IgD-negative memory B cell (primary cell): ENCODE data around the gene OR52E6. TPM values are rescaled to one million over a fixed set of nuclear protein-coding genes. Genes with fewer than 3 reads are reported as not detected.

ENCODE experiments used
- H3K27ac Mint-ChIP-seq, 3 donors: one replicate each; pipeline ENCODE4 v1.8.0; 2020 to 2022; ENCODE audit warnings: mild to moderate bottlenecking in 3 of 3, mixed read lengths in 3 of 3, moderate library complexity in 1 of 3
- H3K27me3 Mint-ChIP-seq: one replicate; pipeline ENCODE4 v1.8.0; 2021; ENCODE audit warnings: mixed read lengths
- H3K36me3 Mint-ChIP-seq: one replicate; pipeline ENCODE4 v1.8.0; 2020; ENCODE audit warnings: mild to moderate bottlenecking, mixed read lengths
- H3K4me1 Mint-ChIP-seq, 3 donors: one replicate each; pipeline ENCODE4 v1.8.0; 2020 to 2022; ENCODE audit warnings: mixed read lengths in 3 of 3, mild to moderate bottlenecking in 1 of 3
- H3K4me3 Mint-ChIP-seq, 4 donors: one replicate each; pipeline ENCODE4 v1.8.0; 2020 to 2022; ENCODE audit warnings: mild to moderate bottlenecking in 4 of 4, mixed read lengths in 4 of 4, moderate library complexity in 3 of 4
- H3K9me3 Mint-ChIP-seq, 3 donors: one replicate each; pipeline ENCODE4 v1.8.0; 2020 to 2021; ENCODE audit warnings: mixed read lengths in 3 of 3, mild to moderate bottlenecking in 1 of 3
- polyA plus RNA-seq: library from polyadenylated mRNA; unstranded; fragments of 300-500 nt; fragmentation: Illumina TruSeq; gene quantifications from one replicate; pipeline ENCODE4 v1.2.3, GENCODE V29; 2021

OR52E6 gene
- polyA plus RNA-seq, 1 donor from 2014 or later: not detected

GRCh38 chr11:5818245-5818886, 23.3 kb downstream of the OR52E6 start:
- Mint-ChIP-seq H3K27me3 (no peaks in the 10 kb centered on the region), H3K9me3 (no peaks in the 10 kb centered on the region), H3K36me3 (no peaks in the 10 kb centered on the region), H3K27ac (peak overlapping the region in 1 of 3 donors; percentile 65), H3K4me1 (peaks cover 9 to 13% (median 10%) of the 10 kb centered on the region in 3 donors), H3K4me3 (peak overlapping the region in 3 of 4 donors; percentile 27 to 89 (median 80))

DNA sequence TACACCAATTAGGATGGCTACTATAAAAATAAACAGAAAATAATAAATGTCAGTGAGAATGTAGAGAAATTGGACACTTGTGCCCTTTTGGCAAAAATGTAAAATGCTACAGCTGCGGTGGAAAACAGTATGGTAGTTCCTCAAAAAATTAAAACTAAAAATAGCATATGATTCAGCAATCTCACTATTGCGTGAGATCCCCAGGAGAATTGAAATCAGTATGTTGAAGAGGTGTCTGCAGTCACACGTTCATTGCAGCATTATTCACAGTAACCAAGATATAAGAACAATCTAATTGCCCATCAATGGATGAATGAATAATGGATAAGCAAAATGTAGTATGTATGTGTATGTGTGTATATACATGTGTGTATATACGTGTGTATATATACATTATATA, 26.2 kb downstream of the OR52E6 start:
- Mint-ChIP-seq H3K4me1 (peaks cover 9 to 13% (median 10%) of the 10 kb centered on the region in 3 donors), H3K36me3 (no peaks in the 10 kb centered on the region), H3K9me3 (no peaks in the 10 kb centered on the region), H3K27ac (no peak overlapping the region), H3K27me3 (no peaks in the 10 kb centered on the region), H3K4me3 (no peak overlapping the region)

- H3K27ac Mint-ChIP-seq: no peak overlapping the region
These were observed 31.5 kb downstream of the OR52E6 start for GRCh38 chr11:5809905-5810795.

GRCh38 chr11:5809122-5809519, 32.6 kb downstream of the OR52E6 start:
- peaks cover 1 to 5% (median 2%) of the 10 kb centered on the region in 3 donors for H3K9me3 Mint-ChIP-seq
- H3K36me3 Mint-ChIP-seq: no peaks in the 10 kb centered on the region
- peaks cover 0 to 9% (median 6%) of the 10 kb centered on the region in 3 donors for H3K4me1 Mint-ChIP-seq
- H3K27ac Mint-ChIP-seq: no peak overlapping the region
- peak overlapping the region; percentile 73 to 96 (median 89) for H3K4me3 Mint-ChIP-seq
- peaks cover 8% of the 10 kb centered on the region for H3K27me3 Mint-ChIP-seq

More at GRCh38 chr11:5809905-5810795, 31.5 kb downstream of the OR52E6 start:
- Mint-ChIP-seq H3K9me3 (no peaks in the 10 kb centered on the region), H3K27me3 (peaks cover 8% of the 10 kb centered on the region), H3K4me1 (peaks cover 0 to 9% (median 6%) of the 10 kb centered on the region in 3 donors), H3K4me3 (peak overlapping the region in 1 of 4 donors; percentile 15), H3K36me3 (no peaks in the 10 kb centered on the region)

DNA sequence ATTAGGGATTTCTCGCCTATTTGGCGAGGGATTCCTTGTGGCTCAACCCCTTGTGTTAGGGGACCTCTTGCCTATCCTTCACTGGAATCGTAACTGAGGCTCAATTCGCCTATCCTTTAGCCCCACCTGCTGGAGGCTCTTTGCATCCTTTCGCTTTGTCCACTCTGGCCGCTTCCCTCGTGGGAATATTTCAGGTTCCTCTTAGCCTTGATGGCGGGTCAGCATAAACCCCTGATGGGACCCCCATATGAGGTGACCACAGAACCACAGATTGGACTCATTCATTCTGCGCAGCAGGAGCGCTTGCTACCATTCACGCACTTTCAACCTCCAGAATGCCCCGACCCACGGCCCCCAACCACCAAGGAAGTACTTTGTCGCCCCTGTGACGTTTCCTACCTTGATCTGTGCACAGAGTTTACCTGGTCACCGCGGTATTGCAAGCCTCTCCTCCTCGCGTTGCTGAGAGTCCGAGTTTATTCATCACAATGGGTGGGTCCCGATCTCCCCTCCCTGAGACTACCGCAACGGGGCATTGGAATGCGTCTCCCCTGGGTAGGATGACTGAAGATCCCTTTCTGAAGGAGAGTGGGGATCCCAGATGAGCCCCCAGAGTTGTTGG, 33.1 kb downstream of the OR52E6 start, which contains the start of gene OR52N2:
Gene OR52N2 (plus strand): TSS at position 425 of the 622 bp plus-strand sequence. CDS start 11,412 bp downstream, outside the sequence.
- H3K27me3 Mint-ChIP-seq: peaks cover 8% of the 10 kb centered on the region
- no peaks in the 10 kb centered on the region for H3K36me3 Mint-ChIP-seq

DNA sequence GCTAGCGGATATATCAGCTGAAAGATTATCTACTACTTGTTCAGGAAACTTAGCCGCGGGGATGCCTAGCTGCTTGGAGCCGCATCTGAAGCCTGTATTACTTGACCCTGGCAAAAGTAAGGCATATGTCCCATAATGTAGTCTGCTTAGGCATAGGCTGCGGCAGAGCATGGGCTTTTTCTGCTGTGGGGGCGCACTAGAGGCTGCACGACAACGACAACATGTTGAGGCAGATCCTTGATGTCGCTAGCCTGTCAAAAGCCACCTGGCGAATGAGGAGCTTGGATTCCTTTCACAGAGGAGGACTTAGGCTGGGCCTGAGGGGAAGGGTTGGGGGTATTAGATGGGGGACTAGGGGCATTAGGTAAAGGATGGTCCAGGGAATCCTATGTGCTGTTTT, 34.1 kb downstream of the OR52E6 start:
- peak overlapping the region in 1 of 4 donors; percentile 13 for H3K4me3 Mint-ChIP-seq
- no peak overlapping the region for H3K27ac Mint-ChIP-seq
- peaks cover 0 to 9% (median 6%) of the 10 kb centered on the region in 3 donors for H3K4me1 Mint-ChIP-seq
- no peaks in the 10 kb centered on the region for H3K36me3 Mint-ChIP-seq
- H3K27me3 Mint-ChIP-seq: peaks cover 8% of the 10 kb centered on the region
- peaks cover 5 to 14% (median 10%) of the 10 kb centered on the region in 3 donors for H3K9me3 Mint-ChIP-seq

More for the DNA sequence above, 33.1 kb downstream of the OR52E6 start, which contains the start of gene OR52N2:
- peaks cover 0 to 9% (median 6%) of the 10 kb centered on the region in 3 donors for H3K4me1 Mint-ChIP-seq
- no peak within 1 kb of the TSS for H3K27ac Mint-ChIP-seq
- peak within 1 kb of the TSS; percentile 73 to 96 (median 89) for H3K4me3 Mint-ChIP-seq
- H3K9me3 Mint-ChIP-seq: peaks cover 2 to 10% (median 3%) of the 10 kb centered on the region in 3 donors

GRCh38 chr11:5803982-5804381, 37.7 kb downstream of the OR52E6 start:
- no peak overlapping the region for H3K27ac Mint-ChIP-seq
- peaks cover 0 to 5% (median 2%) of the 10 kb centered on the region in 3 donors for H3K4me1 Mint-ChIP-seq
- H3K27me3 Mint-ChIP-seq: peaks cover 6% of the 10 kb centered on the region
- H3K9me3 Mint-ChIP-seq: peaks cover 5 to 14% (median 10%) of the 10 kb centered on the region in 3 donors
- H3K4me3 Mint-ChIP-seq: no peak overlapping the region
- no peaks in the 10 kb centered on the region for H3K36me3 Mint-ChIP-seq

DNA sequence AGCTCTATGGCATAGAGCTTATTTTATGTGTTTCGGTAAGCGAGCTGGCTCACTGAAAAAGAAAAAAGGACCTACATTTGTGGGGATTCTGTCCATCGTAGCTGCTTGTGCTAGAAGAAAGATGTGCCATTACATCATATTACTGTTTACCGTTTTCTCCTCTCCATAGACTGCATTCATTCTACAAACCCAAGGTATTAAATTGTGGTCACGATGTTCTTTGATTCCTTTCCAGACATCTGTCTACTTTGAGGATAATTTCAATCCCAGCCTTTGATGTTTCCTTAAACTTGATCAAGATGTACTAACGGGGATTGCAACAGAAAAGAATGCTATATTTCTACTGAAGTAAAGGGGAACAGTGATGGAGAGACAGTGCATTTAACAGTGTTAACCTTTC, 45.2 kb downstream of the OR52E6 start:
- no peaks in the 10 kb centered on the region for H3K9me3 Mint-ChIP-seq
- no peak overlapping the region for H3K4me3 Mint-ChIP-seq
- H3K27ac Mint-ChIP-seq: no peak overlapping the region
- H3K27me3 Mint-ChIP-seq: peaks cover 16% of the 10 kb centered on the region
- H3K36me3 Mint-ChIP-seq: no peaks in the 10 kb centered on the region
- no peaks in the 10 kb centered on the region for H3K4me1 Mint-ChIP-seq

DNA sequence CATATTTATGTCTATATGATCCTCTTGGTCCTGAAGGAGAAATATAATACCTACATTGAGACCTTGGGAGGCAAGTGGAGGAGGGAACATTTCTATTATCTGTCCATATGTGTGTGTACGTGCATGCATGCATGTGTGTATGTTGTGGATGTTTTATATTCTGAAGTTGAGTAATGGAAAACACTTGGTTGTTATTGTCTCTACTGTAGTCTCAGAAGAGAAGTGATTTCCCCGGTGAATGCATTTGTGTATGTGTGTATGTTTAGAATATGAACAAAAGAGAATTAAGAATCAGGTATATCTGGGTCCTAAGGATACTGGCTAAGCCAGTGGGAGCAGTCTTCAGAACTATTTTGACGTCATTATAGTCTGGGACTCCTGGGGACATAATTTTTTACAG, 50.5 kb downstream of the OR52E6 start, which contains the start of gene OR52N1:
Gene OR52N1 (minus strand): TSS at position 101 of the 400 bp plus-strand sequence. CDS start 2,449 bp downstream, outside the sequence.
- Mint-ChIP-seq H3K36me3 (no peaks in the 10 kb centered on the region), H3K9me3 (no peaks in the 10 kb centered on the region), H3K27me3 (peaks cover 5% of the 10 kb centered on the region), H3K4me1 (no peaks in the 10 kb centered on the region), H3K4me3 (no peak within 1 kb of the TSS), H3K27ac (no peak within 1 kb of the TSS)

Other genes with a start within 250 kb of the OR52E6 start
- gene TRIM6, start 245.3 kb downstream of the OR52E6 start, polyA plus RNA-seq: not detected
- 22.9 TPM for gene TRIM34, start 216.9 kb downstream of the OR52E6 start, polyA plus RNA-seq
- 4.5 TPM for gene TRIM5, start 156.8 kb downstream of the OR52E6 start, polyA plus RNA-seq
- 210 TPM for gene TRIM22, start 152.1 kb downstream of the OR52E6 start, polyA plus RNA-seq
- gene OR56B1, start 105.4 kb downstream of the OR52E6 start, polyA plus RNA-seq: not detected
- 0.75 TPM for gene OR52N4, start 87.7 kb downstream of the OR52E6 start, polyA plus RNA-seq
- gene OR52N5, start 58.5 kb downstream of the OR52E6 start, polyA plus RNA-seq: not detected
- not detected for gene OR52N1, start 50.6 kb downstream of the OR52E6 start, polyA plus RNA-seq
- gene OR52N2, start 33.0 kb downstream of the OR52E6 start, polyA plus RNA-seq: not detected
- gene OR52E8, start 15.8 kb upstream of the OR52E6 start, polyA plus RNA-seq: not detected
- gene OR52E4, start 38.7 kb upstream of the OR52E6 start, polyA plus RNA-seq: not detected
- not detected for gene OR52E5, start 51.3 kb upstream of the OR52E6 start, polyA plus RNA-seq
- gene OR56A3, start 100.4 kb upstream of the OR52E6 start, polyA plus RNA-seq: not detected
- not detected for gene OR56A5, start 126.6 kb upstream of the OR52E6 start, polyA plus RNA-seq
- not detected for gene OR52L1, start 145.1 kb upstream of the OR52E6 start, polyA plus RNA-seq
- gene OR56A4, start 165.0 kb upstream of the OR52E6 start, polyA plus RNA-seq: not detected
- not detected for gene OR56A1, start 188.9 kb upstream of the OR52E6 start, polyA plus RNA-seq